ENCODE data around the gene HERC5. TPM values are rescaled to one million over a fixed set of nuclear protein-coding genes. Genes with fewer than 3 reads are reported as not detected.

Gene HERC5
- polyA plus RNA-seq, 6 donors from 2014 or later, result 6.2 to 10.5 (median 7.5) TPM

GRCh38 chr4:88516746-88517145, 59.8 kb downstream of the HERC5 start:
- no peaks in the 10 kb centered on the region for H3K9me3 Mint-ChIP-seq
- no peak for DNase-seq
- H3K4me1 Mint-ChIP-seq, result peaks cover 0 to under 1% (median 0%) of the 10 kb centered on the region in 3 donors
- no peaks in the 10 kb centered on the region for H3K36me3 Mint-ChIP-seq
- H3K27me3 Mint-ChIP-seq, result no peaks in the 10 kb centered on the region
- no peak overlapping the region for H3K4me3 Mint-ChIP-seq
- ATAC-seq (ENCODE audit: low read depth in 2 of 2), result no peak
- no peak overlapping the region for H3K27ac Mint-ChIP-seq

- DNase-seq, result no peak
- no peak for ATAC-seq (ENCODE audit: low read depth in 2 of 2)
- H3K27me3 Mint-ChIP-seq, result no peaks in the 10 kb centered on the region
- peaks cover 7 to 10% (median 9%) of the 10 kb centered on the region in 3 donors for H3K4me1 Mint-ChIP-seq
- H3K4me3 Mint-ChIP-seq, result no peak overlapping the region
- H3K36me3 Mint-ChIP-seq, result no peaks in the 10 kb centered on the region
- peak overlapping the region in 1 of 6 donors; percentile 44 for H3K27ac Mint-ChIP-seq
- no peaks in the 10 kb centered on the region for H3K9me3 Mint-ChIP-seq
Measured at GRCh38 chr4:88517825-88518224, 60.9 kb downstream of the HERC5 start.

GRCh38 chr4:88518911-88519310, 62.0 kb downstream of the HERC5 start:
- Mint-ChIP-seq H3K9me3 (no peaks in the 10 kb centered on the region), H3K27ac (no peak overlapping the region), H3K27me3 (no peaks in the 10 kb centered on the region), H3K4me1 (peaks cover 7 to 14% (median 10%) of the 10 kb centered on the region in 3 donors), H3K36me3 (no peaks in the 10 kb centered on the region), H3K4me3 (no peak overlapping the region)
- no peak for DNase-seq
- no peak for ATAC-seq (ENCODE audit: low read depth in 2 of 2)

GRCh38 chr4:88522702-88523324, 65.9 kb downstream of the HERC5 start:
- no peaks in the 10 kb centered on the region for H3K9me3 Mint-ChIP-seq
- peak overlapping the region; percentile 91 to 99 (median 97) for H3K4me3 Mint-ChIP-seq
- peak overlapping the region; percentile 51 to 97 (median 89) for H3K27ac Mint-ChIP-seq
- H3K4me1 Mint-ChIP-seq, result peaks cover 7 to 14% (median 10%) of the 10 kb centered on the region in 3 donors
- DNase-seq, result peak; percentile 18
- peak; percentile 29 to 39 for ATAC-seq (ENCODE audit: low read depth in 2 of 2)
- H3K27me3 Mint-ChIP-seq, result no peaks in the 10 kb centered on the region
- no peaks in the 10 kb centered on the region for H3K36me3 Mint-ChIP-seq

GRCh38 chr4:88523325-88524129, 66.6 kb downstream of the HERC5 start, which contains the start of gene PYURF:
PYURF (minus strand) TSS chr4:88523776; CDS start chr4:88523700, 76 bp downstream.
- Mint-ChIP-seq H3K27me3 (no peaks in the 10 kb centered on the region), H3K4me3 (peak within 1 kb of the TSS; percentile 91 to 99 (median 97)), H3K27ac (peak within 1 kb of the TSS; percentile 51 to 97 (median 90)), H3K9me3 (no peaks in the 10 kb centered on the region), H3K36me3 (no peaks in the 10 kb centered on the region), H3K4me1 (peaks cover 7 to 14% (median 10%) of the 10 kb centered on the region in 3 donors)
- DNase-seq (peak; percentile 67), ATAC-seq (ENCODE audit: low read depth in 2 of 2) (peak; percentile 79 to 83)

GRCh38 chr4:88524171-88524570, 67.3 kb downstream of the HERC5 start:
- Mint-ChIP-seq H3K9me3 (no peaks in the 10 kb centered on the region), H3K27ac (peak overlapping the region in 5 of 6 donors; percentile 74 to 92 (median 88)), H3K4me1 (peaks cover 7 to 14% (median 10%) of the 10 kb centered on the region in 3 donors), H3K36me3 (no peaks in the 10 kb centered on the region), H3K4me3 (peak overlapping the region; percentile 83 to 99 (median 97)), H3K27me3 (no peaks in the 10 kb centered on the region)
- DNase-seq (no peak), ATAC-seq (ENCODE audit: low read depth in 2 of 2) (no peak)

- H3K36me3 Mint-ChIP-seq, result no peaks in the 10 kb centered on the region
- no peaks in the 10 kb centered on the region for H3K27me3 Mint-ChIP-seq
- H3K4me1 Mint-ChIP-seq, result peaks cover 7 to 14% (median 10%) of the 10 kb centered on the region in 3 donors
- ATAC-seq (ENCODE audit: low read depth in 2 of 2) (no peak), DNase-seq (no peak)
- H3K9me3 Mint-ChIP-seq, result no peaks in the 10 kb centered on the region
- peak overlapping the region in 1 of 8 donors; percentile 91 for H3K4me3 Mint-ChIP-seq
- peak overlapping the region in 1 of 6 donors; percentile 17 for H3K27ac Mint-ChIP-seq
Measured at GRCh38 chr4:88526221-88526815, 69.4 kb downstream of the HERC5 start.

GRCh38 chr4:88527787-88528186, 70.9 kb downstream of the HERC5 start:
- H3K36me3 Mint-ChIP-seq, result no peaks in the 10 kb centered on the region
- DNase-seq (no peak), ATAC-seq (ENCODE audit: low read depth in 2 of 2) (no peak)
- H3K27me3 Mint-ChIP-seq, result no peaks in the 10 kb centered on the region
- H3K27ac Mint-ChIP-seq, result no peak overlapping the region
- H3K9me3 Mint-ChIP-seq, result no peaks in the 10 kb centered on the region
- peaks cover 0 to 4% (median 1%) of the 10 kb centered on the region in 3 donors for H3K4me1 Mint-ChIP-seq
- H3K4me3 Mint-ChIP-seq, result peak overlapping the region in 1 of 8 donors; percentile 58

GRCh38 chr4:88528861-88529260, 71.9 kb downstream of the HERC5 start:
- H3K9me3 Mint-ChIP-seq, result no peaks in the 10 kb centered on the region
- H3K27me3 Mint-ChIP-seq, result no peaks in the 10 kb centered on the region
- H3K4me3 Mint-ChIP-seq, result no peak overlapping the region

GRCh38 chr4:88531549-88531948, 74.6 kb downstream of the HERC5 start:
- no peaks in the 10 kb centered on the region for H3K9me3 Mint-ChIP-seq
- no peak overlapping the region for H3K4me3 Mint-ChIP-seq
- no peaks in the 10 kb centered on the region for H3K4me1 Mint-ChIP-seq
- ATAC-seq (ENCODE audit: low read depth in 2 of 2) (no peak), DNase-seq (no peak)
- no peaks in the 10 kb centered on the region for H3K27me3 Mint-ChIP-seq
- no peaks in the 10 kb centered on the region for H3K36me3 Mint-ChIP-seq
- no peak overlapping the region for H3K27ac Mint-ChIP-seq

More at GRCh38 chr4:88528861-88529260, 71.9 kb downstream of the HERC5 start:
- H3K36me3 Mint-ChIP-seq, result no peaks in the 10 kb centered on the region
- DNase-seq (no peak), ATAC-seq (ENCODE audit: low read depth in 2 of 2) (no peak)
- H3K27ac Mint-ChIP-seq, result no peak overlapping the region
- no peaks in the 10 kb centered on the region for H3K4me1 Mint-ChIP-seq

GRCh38 chr4:88533088-88533790, 76.3 kb downstream of the HERC5 start:
- Mint-ChIP-seq H3K9me3 (no peaks in the 10 kb centered on the region), H3K27ac (no peak overlapping the region), H3K4me3 (no peak overlapping the region), H3K27me3 (no peaks in the 10 kb centered on the region), H3K36me3 (no peaks in the 10 kb centered on the region), H3K4me1 (no peaks in the 10 kb centered on the region)
- ATAC-seq (ENCODE audit: low read depth in 2 of 2) (no peak), DNase-seq (no peak)

- peak overlapping the region in 3 of 6 donors; percentile 41 to 90 (median 52) for H3K27ac Mint-ChIP-seq
- H3K36me3 Mint-ChIP-seq, result no peaks in the 10 kb centered on the region
- no peaks in the 10 kb centered on the region for H3K4me1 Mint-ChIP-seq
- no peaks in the 10 kb centered on the region for H3K9me3 Mint-ChIP-seq
- ATAC-seq (ENCODE audit: low read depth in 2 of 2) (no peak), DNase-seq (no peak)
- H3K27me3 Mint-ChIP-seq, result no peaks in the 10 kb centered on the region
- H3K4me3 Mint-ChIP-seq, result no peak overlapping the region
Measured at GRCh38 chr4:88533937-88534750, 77.2 kb downstream of the HERC5 start.
